Activated B cell treated with CpG ODN at 0.5 μM for 24 hours (primary cell): Measurements from ENCODE around the gene CHN2. TPM values are rescaled to one million over a fixed set of nuclear protein-coding genes. Genes with fewer than 3 reads are reported as not detected.

ENCODE experiments used
- ATAC-seq: fragments of 200-7000 bp; cut with Tn5 transposase; one replicate; pipeline ENCODE4 v1.10.0; 2021; ENCODE audit warnings: low read depth, mild to moderate bottlenecking, moderate library complexity
- CTCF ChIA-PET: fragments of 350-600 bp; sonication (Branson Sonifier 250); formaldehyde crosslinking; loops from one replicate; lab custom pipeline; 2021; ENCODE audit warnings: antibody characterized with exemption; lab: Charles Lee
- POLR2A ChIA-PET: fragments of 350-600 bp; sonication (Branson Sonifier 250); formaldehyde crosslinking; loops from one replicate; lab custom pipeline; 2021; ENCODE audit warnings: antibody characterized with exemption; lab: Charles Lee
- DNase-seq: peaks from one replicate; pipeline ENCODE4 v3.0.0; 2022
- H3K27ac Mint-ChIP-seq: one replicate; pipeline ENCODE4 v1.8.0; 2020; ENCODE audit warnings: mixed read lengths
- H3K27me3 Mint-ChIP-seq: one replicate; pipeline ENCODE4 v1.8.0; 2021; ENCODE audit warnings: mixed read lengths
- H3K36me3 Mint-ChIP-seq: one replicate; pipeline ENCODE4 v1.8.0; 2021; ENCODE audit warnings: low read depth, mixed read lengths
- H3K4me1 Mint-ChIP-seq: one replicate; pipeline ENCODE4 v1.8.0; 2021; ENCODE audit warnings: mixed read lengths
- H3K4me3 Mint-ChIP-seq: one replicate; pipeline ENCODE4 v1.8.0; 2020; ENCODE audit warnings: mild to moderate bottlenecking, mixed read lengths
- H3K9me3 Mint-ChIP-seq: one replicate; pipeline ENCODE4 v1.8.0; 2020; ENCODE audit warnings: mixed read lengths
- CTCF ChIP-seq: fragments of 200-600 bp; IDR thresholded peaks from one replicate; pipeline ENCODE4 v1.8.0; 2022; ENCODE audit warnings: antibody characterized with exemption, mild to moderate bottlenecking
- intact Hi-C: fragments of 100-400 bp; cut with micrococcal nuclease; formaldehyde crosslinking; loops from one replicate; pipeline ENCODE4 v1.15.1; 2024
- total RNA-seq: library from RNA; stranded (reverse); gene quantifications from 2 replicates; pipeline ENCODE4 v1.2.3, GENCODE V29; 2022

Gene CHN2
- total RNA-seq, 1 donor from 2014 or later, result 1.8 TPM

GRCh38 chr7:29253225-29253624 is 58.6 kb downstream of the CHN2 start:
- H3K9me3 Mint-ChIP-seq, result no peaks in the 10 kb centered on the region
- no peak for ATAC-seq
- peaks cover 10% of the 10 kb centered on the region for H3K4me1 Mint-ChIP-seq
- ChIA-PET CTCF (no interaction called here), POLR2A (no interaction called here)
- no peak for DNase-seq
- intact Hi-C loops, result no loop called here
- H3K27me3 Mint-ChIP-seq, result no peaks in the 10 kb centered on the region
- no peak overlapping the region for H3K4me3 Mint-ChIP-seq
- H3K36me3 Mint-ChIP-seq, result no peaks in the 10 kb centered on the region
- no peak overlapping the region for H3K27ac Mint-ChIP-seq
- no peak for TF ChIP-seq CTCF

- peaks cover 1% of the 10 kb centered on the region for H3K4me1 Mint-ChIP-seq
- H3K36me3 Mint-ChIP-seq, result no peaks in the 10 kb centered on the region
- CTCF ChIA-PET, result no interaction called here
- no peak overlapping the region for H3K4me3 Mint-ChIP-seq
- no peaks in the 10 kb centered on the region for H3K27me3 Mint-ChIP-seq
- intact Hi-C loops, result no loop called here
- no peaks in the 10 kb centered on the region for H3K9me3 Mint-ChIP-seq
- POLR2A ChIA-PET, result no interaction called here
- no peak for DNase-seq
- TF ChIP-seq CTCF, result no peak
- no peak for ATAC-seq
- H3K27ac Mint-ChIP-seq, result no peak overlapping the region
These were observed 60.0 kb downstream of the CHN2 start for GRCh38 chr7:29254591-29254990.

GRCh38 chr7:29255199-29255878 is 60.8 kb downstream of the CHN2 start:
- Mint-ChIP-seq H3K27me3 (no peaks in the 10 kb centered on the region), H3K27ac (no peak overlapping the region), H3K4me3 (no peak overlapping the region), H3K9me3 (no peaks in the 10 kb centered on the region), H3K4me1 (peaks cover 1% of the 10 kb centered on the region), H3K36me3 (no peaks in the 10 kb centered on the region)
- ATAC-seq, result no peak
- ChIA-PET CTCF (no interaction called here), POLR2A (no interaction called here)
- DNase-seq, result no peak
- intact Hi-C loops, result no loop called here
- no peak for TF ChIP-seq CTCF

- no peak for ATAC-seq
- CTCF ChIA-PET, result no interaction called here
- Mint-ChIP-seq H3K27ac (no peak overlapping the region), H3K36me3 (no peaks in the 10 kb centered on the region), H3K4me1 (no peaks in the 10 kb centered on the region), H3K9me3 (no peaks in the 10 kb centered on the region), H3K27me3 (no peaks in the 10 kb centered on the region), H3K4me3 (no peak overlapping the region)
- DNase-seq, result no peak
- no peak for TF ChIP-seq CTCF
- POLR2A ChIA-PET, result no interaction called here
- intact Hi-C loops, result no loop called here
These were observed 61.5 kb downstream of the CHN2 start for GRCh38 chr7:29255906-29256692.

GRCh38 chr7:29256693-29257002 is 62.1 kb downstream of the CHN2 start:
- H3K4me1 Mint-ChIP-seq, result no peaks in the 10 kb centered on the region
- ChIA-PET CTCF (no interaction called here), POLR2A (no interaction called here)
- H3K27ac Mint-ChIP-seq, result no peak overlapping the region
- H3K36me3 Mint-ChIP-seq, result no peaks in the 10 kb centered on the region
- no peak overlapping the region for H3K4me3 Mint-ChIP-seq
- no peak for TF ChIP-seq CTCF
- intact Hi-C loops, result no loop called here
- DNase-seq (no peak), ATAC-seq (no peak)
- no peaks in the 10 kb centered on the region for H3K9me3 Mint-ChIP-seq
- H3K27me3 Mint-ChIP-seq, result no peaks in the 10 kb centered on the region
